ENCODE data around the gene AKNAD1. TPM values are rescaled to one million over a fixed set of nuclear protein-coding genes. Genes with fewer than 3 reads are reported as not detected.

AKNAD1 gene
- total RNA-seq, 6 experiments from 2014 or later, result not detected

- intact Hi-C loops (cut with DNase I), result no loop called here
- WGBS (ENCODE audit: insufficient coverage, low coverage, low lambda C conversion rate, missing lambda C conversion rate), result 83% methylated on average over 4 of the region's 4 CpGs
- H3K9me3 ChIP-seq, result no peaks in the 10 kb centered on the region
- DNase-seq (no peak), ATAC-seq (no peak)
- H3K4me3 ChIP-seq, result no peak overlapping the region
- H3K4me1 ChIP-seq, result no peaks in the 10 kb centered on the region
- no peaks in the 10 kb centered on the region for H3K27me3 ChIP-seq
- no peak for TF ChIP-seq CTCF (IDR thresholded peaks at IDR 0.05)
- no peak for TF ChIP-seq POLR2A (IDR thresholded peaks at IDR 0.05)
- H3K27ac ChIP-seq, result no peak overlapping the region
- no peaks in the 10 kb centered on the region for H3K36me3 ChIP-seq
Observed at GRCh38 chr1:108863984-108864383, 7.1 kb upstream of the AKNAD1 start.

GRCh38 chr1:108862698-108863477 lies 6.0 kb upstream of the AKNAD1 start:
- Histone ChIP-seq H3K27ac (no peak overlapping the region), H3K9me3 (no peaks in the 10 kb centered on the region), H3K4me1 (no peaks in the 10 kb centered on the region), H3K36me3 (no peaks in the 10 kb centered on the region), H3K4me3 (no peak overlapping the region), H3K27me3 (no peaks in the 10 kb centered on the region)
- TF ChIP-seq POLR2A (IDR thresholded peaks at IDR 0.05) (no peak), CTCF (IDR thresholded peaks at IDR 0.05) (no peak)
- ATAC-seq (no peak), DNase-seq (no peak)
- intact Hi-C loops (cut with DNase I), result no loop called here
- whole genome bisulfite sequencing (ENCODE audit: insufficient coverage, low coverage, low lambda C conversion rate, missing lambda C conversion rate), result 83% methylated on average over 1 of the region's 1 CpG

GRCh38 chr1:108862017-108862610 lies 5.2 kb upstream of the AKNAD1 start:
- H3K27me3 ChIP-seq, result no peaks in the 10 kb centered on the region
- ATAC-seq (no peak), DNase-seq (no peak)
- intact Hi-C loops (cut with DNase I), result no loop called here
- WGBS (ENCODE audit: insufficient coverage, low coverage, low lambda C conversion rate, missing lambda C conversion rate), result 60% methylated on average over 7 of the region's 7 CpGs
- H3K4me1 ChIP-seq, result no peaks in the 10 kb centered on the region
- no peak overlapping the region for H3K4me3 ChIP-seq
- no peaks in the 10 kb centered on the region for H3K36me3 ChIP-seq
- H3K9me3 ChIP-seq, result no peaks in the 10 kb centered on the region
- no peak for TF ChIP-seq POLR2A (IDR thresholded peaks at IDR 0.05)
- no peak for TF ChIP-seq CTCF (IDR thresholded peaks at IDR 0.05)
- H3K27ac ChIP-seq, result no peak overlapping the region

- ATAC-seq, result no peak
- TF ChIP-seq CTCF (IDR thresholded peaks at IDR 0.05) (no peak), POLR2A (IDR thresholded peaks at IDR 0.05) (no peak)
- intact Hi-C loops (cut with DNase I), result no loop called here
- WGBS (ENCODE audit: insufficient coverage, low coverage, low lambda C conversion rate, missing lambda C conversion rate), result 78% methylated on average over 6 of the region's 6 CpGs
- H3K36me3 ChIP-seq, result no peaks in the 10 kb centered on the region
- no peaks in the 10 kb centered on the region for H3K27me3 ChIP-seq
- no peak overlapping the region for H3K27ac ChIP-seq
- no peaks in the 10 kb centered on the region for H3K4me1 ChIP-seq
- no peak overlapping the region for H3K4me3 ChIP-seq
- no peak for DNase-seq
- no peaks in the 10 kb centered on the region for H3K9me3 ChIP-seq
Observed at GRCh38 chr1:108861566-108861965, 4.7 kb upstream of the AKNAD1 start.

Data from right lobe of liver (tissue), 6 donors.